Uterus (tissue), 4 donors: ENCODE measurements around the gene KCNK10. TPM values are rescaled to one million over a fixed set of nuclear protein-coding genes. Genes with fewer than 3 reads are reported as not detected.
"Not testable (repeated sequence)": the region's sequence is repeated elsewhere in the genome, so short reads cannot be mapped to it uniquely, and the experiment has no call there.

Source experiments
- DNase-seq, 2 donors: peaks; one replicate each; pipeline ENCODE4 v3.0.0-alpha.2; 2019 to 2020
- H3K27ac ChIP-seq, 2 donors: fragments of 200-600 bp; sonication (generic); 1 replicate in 1 of 2; 2 replicates in 1 of 2; pipeline ENCODE4 v1.5.1; 2016 to 2018
- H3K27me3 ChIP-seq, 2 donors: fragments of 200-600 bp; sonication (generic); one replicate each; pipeline ENCODE4 v1.5.1; 2018 to 2019; ENCODE audit warnings: control low read depth in 1 of 2
- H3K36me3 ChIP-seq, 2 donors: fragments of 200-600 bp; sonication (generic); one replicate each; pipeline ENCODE4 v1.5.1; 2019; ENCODE audit warnings: control low read depth in 1 of 2
- H3K4me1 ChIP-seq, 2 donors: fragments of 200-600 bp; sonication (generic); one replicate each; pipeline ENCODE4 v1.5.1; 2018 to 2019; ENCODE audit warnings: control low read depth in 1 of 2
- H3K4me3 ChIP-seq, 2 donors: fragments of 200-600 bp; sonication (generic); 1 replicate in 1 of 2; 2 replicates in 1 of 2; pipeline ENCODE4 v1.5.1; 2018 to 2019; ENCODE audit warnings: mild to moderate bottlenecking in 1 of 2
- H3K9me3 ChIP-seq, 2 donors: fragments of 200-600 bp; sonication (generic); one replicate each; pipeline ENCODE4 v1.5.1; 2019; ENCODE audit warnings: control low read depth in 1 of 2
- POLR2A ChIP-seq, 2 donors: fragments of 450-650 bp; IDR thresholded peaks; one replicate each; pipeline ENCODE4 v1.6.1; 2016; ENCODE audit warnings: antibody characterized with exemption in 2 of 2, mild to moderate bottlenecking in 1 of 2, moderate library complexity in 1 of 2
- intact Hi-C: fragments of 100-400 bp; cut with DNase I; formaldehyde crosslinking; loops from one replicate; pipeline ENCODE4 v1.15.1; 2023; ENCODE audit warnings: low total_unique reads
- total RNA-seq, 4 donors: library from RNA; depleted of rRNA in 3 of 4; stranded (reverse); fragments of >200 nt in 3 of 4; gene quantifications; one replicate each; pipeline versions ENCODE4 v1.1.0 to v1.2.4, GENCODE V29; 2014 to 2023
- TF ChIP-seq, protein P1 (sequence below), 4 experiments: fragments of 200-600 bp in 2 of 4; fragments of 450-650 bp in 2 of 4; sonication (generic) in 2 of 4; IDR thresholded peaks; one replicate each; pipeline ENCODE4 v1.5.1; 2016 to 2019; ENCODE audit warnings: antibody characterized with exemption in 4 of 4, mild to moderate bottlenecking in 2 of 4, moderate library complexity in 1 of 4
- donor health status: DM: yes; HTN: yes; CAD: no.

KCNK10 gene
- total RNA-seq, 4 donors from 2014 or later = 0.14 TPM; not detected in 3

GRCh38 chr14:88271205-88271604 lies 51.9 kb downstream of the KCNK10 start:
- Histone ChIP-seq H3K4me3 (no peak overlapping the region), H3K4me1 (no peaks in the 10 kb centered on the region), H3K36me3 (no peaks in the 10 kb centered on the region), H3K9me3 (no peaks in the 10 kb centered on the region), H3K27ac (no peak overlapping the region), H3K27me3 (no peaks in the 10 kb centered on the region)
- no peak for TF ChIP-seq POLR2A (IDR thresholded peaks at IDR 0.05)
- TF ChIP-seq, protein P1, sequence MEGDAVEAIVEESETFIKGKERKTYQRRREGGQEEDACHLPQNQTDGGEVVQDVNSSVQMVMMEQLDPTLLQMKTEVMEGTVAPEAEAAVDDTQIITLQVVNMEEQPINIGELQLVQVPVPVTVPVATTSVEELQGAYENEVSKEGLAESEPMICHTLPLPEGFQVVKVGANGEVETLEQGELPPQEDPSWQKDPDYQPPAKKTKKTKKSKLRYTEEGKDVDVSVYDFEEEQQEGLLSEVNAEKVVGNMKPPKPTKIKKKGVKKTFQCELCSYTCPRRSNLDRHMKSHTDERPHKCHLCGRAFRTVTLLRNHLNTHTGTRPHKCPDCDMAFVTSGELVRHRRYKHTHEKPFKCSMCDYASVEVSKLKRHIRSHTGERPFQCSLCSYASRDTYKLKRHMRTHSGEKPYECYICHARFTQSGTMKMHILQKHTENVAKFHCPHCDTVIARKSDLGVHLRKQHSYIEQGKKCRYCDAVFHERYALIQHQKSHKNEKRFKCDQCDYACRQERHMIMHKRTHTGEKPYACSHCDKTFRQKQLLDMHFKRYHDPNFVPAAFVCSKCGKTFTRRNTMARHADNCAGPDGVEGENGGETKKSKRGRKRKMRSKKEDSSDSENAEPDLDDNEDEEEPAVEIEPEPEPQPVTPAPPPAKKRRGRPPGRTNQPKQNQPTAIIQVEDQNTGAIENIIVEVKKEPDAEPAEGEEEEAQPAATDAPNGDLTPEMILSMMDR (IDR thresholded peaks at IDR 0.05) = no peak
- DNase-seq = no peak
- intact Hi-C loops = no loop called here

DNA sequence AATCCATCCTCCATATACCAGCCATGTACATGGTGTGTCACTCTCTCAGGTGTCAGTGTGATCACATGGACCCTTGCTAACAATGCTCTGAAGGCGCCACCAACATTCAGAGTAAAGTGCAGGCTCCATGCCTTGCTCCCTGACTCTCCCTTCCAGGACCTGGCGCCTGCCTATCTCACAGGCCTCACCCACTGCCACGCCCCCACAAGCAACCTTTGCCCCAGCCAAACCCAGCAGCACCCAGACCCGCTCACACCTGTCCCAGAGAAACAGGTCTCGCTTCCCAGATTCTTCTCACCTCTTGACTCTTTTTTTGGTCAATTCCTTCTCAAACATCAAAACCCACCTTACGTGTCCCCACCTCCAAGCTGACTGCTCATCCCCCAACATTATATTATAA lies 52.3 kb downstream of the KCNK10 start:
- H3K27me3 ChIP-seq = no peaks in the 10 kb centered on the region
- intact Hi-C loops = no loop called here

GRCh38 chr14:88269806-88270420 lies 53.2 kb downstream of the KCNK10 start:
- TF ChIP-seq, protein P1 (IDR thresholded peaks at IDR 0.05) = no peak
- Histone ChIP-seq H3K4me1 (no peaks in the 10 kb centered on the region), H3K27ac (no peak overlapping the region), H3K27me3 (no peaks in the 10 kb centered on the region), H3K9me3 (no peaks in the 10 kb centered on the region), H3K36me3 (no peaks in the 10 kb centered on the region), H3K4me3 (no peak overlapping the region)
- no peak for DNase-seq
- intact Hi-C loops = no loop called here

More for the DNA sequence above, 52.3 kb downstream of the KCNK10 start:
- Histone ChIP-seq H3K9me3 (no peaks in the 10 kb centered on the region), H3K4me1 (no peaks in the 10 kb centered on the region), H3K36me3 (no peaks in the 10 kb centered on the region), H3K4me3 (no peak overlapping the region), H3K27ac (no peak overlapping the region)
- DNase-seq = no peak
- TF ChIP-seq, protein P1 (IDR thresholded peaks at IDR 0.05) = no peak
- TF ChIP-seq POLR2A (IDR thresholded peaks at IDR 0.05) = no peak

- H3K4me1 ChIP-seq = no peaks in the 10 kb centered on the region
- H3K27ac ChIP-seq = no peak overlapping the region
- H3K4me3 ChIP-seq = no peak overlapping the region
- no peaks in the 10 kb centered on the region for H3K9me3 ChIP-seq
- DNase-seq = no peak
- intact Hi-C loops = no loop called here
- H3K27me3 ChIP-seq = no peaks in the 10 kb centered on the region
- TF ChIP-seq, protein P1 (IDR thresholded peaks at IDR 0.05) = no peak
- TF ChIP-seq POLR2A (IDR thresholded peaks at IDR 0.05) = no peak
- no peaks in the 10 kb centered on the region for H3K36me3 ChIP-seq
These were observed 56.6 kb downstream of the KCNK10 start for GRCh38 chr14:88266474-88266873.

GRCh38 chr14:88264116-88264515 lies 59.0 kb downstream of the KCNK10 start:
- no peaks in the 10 kb centered on the region for H3K9me3 ChIP-seq
- TF ChIP-seq POLR2A (IDR thresholded peaks at IDR 0.05) = no peak
- TF ChIP-seq, protein P1 (IDR thresholded peaks at IDR 0.05) = no peak
- no peak for DNase-seq
- no peak overlapping the region for H3K27ac ChIP-seq
- no peak overlapping the region for H3K4me3 ChIP-seq
- intact Hi-C loops = no loop called here
- H3K4me1 ChIP-seq = no peaks in the 10 kb centered on the region
- no peaks in the 10 kb centered on the region for H3K27me3 ChIP-seq
- H3K36me3 ChIP-seq = no peaks in the 10 kb centered on the region

DNA sequence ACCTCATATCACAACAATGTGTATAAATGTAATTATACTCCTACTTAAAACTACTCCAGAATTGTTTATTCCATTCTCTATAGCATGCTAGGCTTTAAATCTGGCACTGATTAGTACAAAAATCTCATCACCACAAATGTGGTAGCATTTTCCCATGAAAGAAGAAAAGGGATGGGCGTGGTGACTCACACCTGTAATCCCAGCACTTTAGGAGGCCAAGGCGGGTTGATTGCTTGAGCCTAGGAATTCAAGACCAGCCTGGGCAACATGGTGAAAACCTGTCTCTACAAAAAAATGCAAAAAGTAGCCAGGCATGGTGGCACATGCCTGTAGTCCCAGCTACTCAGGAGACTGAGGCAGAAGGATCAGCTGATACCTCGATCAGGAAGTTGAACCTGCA lies 61.8 kb downstream of the KCNK10 start:
- DNase-seq, H3K36me3 ChIP-seq, H3K4me3 ChIP-seq, H3K9me3 ChIP-seq, H3K27me3 ChIP-seq, intact Hi-C loops, H3K27ac ChIP-seq, H3K4me1 ChIP-seq: not testable (repeated sequence)
